Body of pancreas (tissue), 4 donors: ENCODE results near the gene STK39. TPM values are rescaled to one million over a fixed set of nuclear protein-coding genes. Genes with fewer than 3 reads are reported as not detected.

Source experiments
- ATAC-seq: fragments of 150-250 bp; one replicate; pipeline ENCODE4 v1.9.1; 2016
- DNase-seq, 4 donors: peaks; one replicate each; pipeline ENCODE4 v3.0.0-alpha.2; 2019
- H3K27ac ChIP-seq, 4 donors: fragments of 200-600 bp; sonication (generic); 1 replicate in 3 of 4; 2 replicates in 1 of 4; pipeline versions ENCODE4 v1.5.1 to v1.6.1; 2016 to 2019; ENCODE audit warnings: mild to moderate bottlenecking in 1 of 4, mixed read lengths in 1 of 4, moderate library complexity in 1 of 4
- H3K27me3 ChIP-seq, 2 donors: fragments of 200-600 bp; sonication (generic); one replicate each; pipeline ENCODE4 v1.6.0; 2016; ENCODE audit warnings: mild to moderate bottlenecking in 1 of 2
- H3K36me3 ChIP-seq, 2 donors: fragments of 200-600 bp; sonication (generic); replicated peaks in 1 of 2; 2 replicates each; pipeline ENCODE4 v1.5.1; 2016; ENCODE audit warnings: low read depth in 2 of 2; ENCODE audit not compliant: insufficient read depth in 1 of 2
- H3K4me1 ChIP-seq: fragments of 200-600 bp; sonication (generic); one replicate; pipeline ENCODE4 v1.6.0; 2016
- H3K4me3 ChIP-seq, 2 donors: fragments of 200-600 bp; sonication (generic); 1 replicate in 1 of 2; 2 replicates in 1 of 2; pipeline ENCODE4 v1.5.1; 2016 to 2019
- H3K9me3 ChIP-seq, 3 donors: fragments of 200-600 bp; sonication (generic); 1 replicate in 2 of 3; 2 replicates in 1 of 3; pipeline ENCODE4 v1.5.1; 2016
- POLR2A ChIP-seq, 3 donors: fragments of 450-650 bp; IDR thresholded peaks; one replicate each; pipeline ENCODE4 v1.6.1; 2016; ENCODE audit warnings: antibody characterized with exemption in 3 of 3, mild to moderate bottlenecking in 2 of 3
- WGBS, 2 donors: methylation state at CpG; one replicate each; pipeline ENCODE4 v1.1.5; 2017; 5-methylcytosine and 5-hydroxymethylcytosine counted together
- intact Hi-C: fragments of 100-400 bp; cut with DNase I; formaldehyde crosslinking; loops from one replicate; pipeline ENCODE4 v1.15.1; 2023
- total RNA-seq, 2 donors: library from RNA; depleted of rRNA; stranded (reverse); fragments of >200 nt; gene quantifications; one replicate each; pipeline ENCODE4 v1.1.0, GENCODE V29; 2016
- TF ChIP-seq, protein P1 (sequence below), 7 experiments: fragments of 450-650 bp in 4 of 7; fragments of 200-600 bp in 3 of 7; sonication (generic) in 3 of 7; IDR thresholded peaks; one replicate each; pipeline ENCODE4 v1.5.1; 2016 to 2019; ENCODE audit warnings: antibody characterized with exemption in 7 of 7

The STK39 gene
- total RNA-seq, 2 donors from 2014 or later: 12.9 to 15.8 TPM

DNA sequence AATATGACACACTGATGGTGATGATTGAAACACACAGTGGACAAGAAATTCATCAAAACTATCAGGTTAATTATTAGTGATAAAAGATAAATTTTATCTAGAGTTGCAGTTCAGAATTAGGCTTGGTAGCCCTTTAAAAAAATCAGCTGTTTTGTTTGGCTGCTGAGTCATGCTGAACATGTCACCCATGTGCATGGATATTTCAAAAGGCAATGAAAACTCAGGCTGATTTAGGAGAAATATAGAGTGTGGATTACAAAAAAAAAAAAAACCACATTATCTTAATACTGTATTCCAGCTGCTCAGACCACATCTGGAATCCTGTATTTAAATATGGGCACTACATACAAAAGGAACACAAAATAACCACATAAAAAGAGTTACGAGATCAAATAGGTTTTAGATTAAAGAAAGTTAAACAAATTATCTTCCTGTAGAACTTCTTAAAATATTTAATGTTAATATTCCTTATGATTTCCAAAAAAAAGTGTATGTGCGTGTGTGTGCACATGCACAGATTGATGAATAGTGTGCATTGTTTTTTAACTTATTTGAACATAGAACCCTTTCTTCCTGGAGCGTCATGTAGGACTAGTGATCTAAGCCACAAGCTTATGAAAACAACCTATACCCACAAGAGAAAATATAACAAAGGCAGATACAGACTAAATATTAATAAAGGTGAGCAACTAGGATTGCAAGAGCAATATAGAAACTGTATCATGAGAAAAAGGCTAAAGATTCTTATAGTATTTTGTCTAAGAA, 186.2 kb downstream of the STK39 start:
- WGBS, 2 donors: 92 to 93% methylated on average over 3 of the region's 3 CpGs
- Histone ChIP-seq H3K4me1 (no peaks in the 10 kb centered on the region), H3K4me3 (no peak overlapping the region), H3K9me3 (peaks cover 0 to 2% (median 0%) of the 10 kb centered on the region in 3 donors), H3K27ac (no peak overlapping the region), H3K27me3 (no peaks in the 10 kb centered on the region), H3K36me3 (no peaks in the 10 kb centered on the region)
- DNase-seq (no peak), ATAC-seq (peak; percentile 48)
- TF ChIP-seq POLR2A (IDR thresholded peaks at IDR 0.05): no peak
- TF ChIP-seq, protein P1, sequence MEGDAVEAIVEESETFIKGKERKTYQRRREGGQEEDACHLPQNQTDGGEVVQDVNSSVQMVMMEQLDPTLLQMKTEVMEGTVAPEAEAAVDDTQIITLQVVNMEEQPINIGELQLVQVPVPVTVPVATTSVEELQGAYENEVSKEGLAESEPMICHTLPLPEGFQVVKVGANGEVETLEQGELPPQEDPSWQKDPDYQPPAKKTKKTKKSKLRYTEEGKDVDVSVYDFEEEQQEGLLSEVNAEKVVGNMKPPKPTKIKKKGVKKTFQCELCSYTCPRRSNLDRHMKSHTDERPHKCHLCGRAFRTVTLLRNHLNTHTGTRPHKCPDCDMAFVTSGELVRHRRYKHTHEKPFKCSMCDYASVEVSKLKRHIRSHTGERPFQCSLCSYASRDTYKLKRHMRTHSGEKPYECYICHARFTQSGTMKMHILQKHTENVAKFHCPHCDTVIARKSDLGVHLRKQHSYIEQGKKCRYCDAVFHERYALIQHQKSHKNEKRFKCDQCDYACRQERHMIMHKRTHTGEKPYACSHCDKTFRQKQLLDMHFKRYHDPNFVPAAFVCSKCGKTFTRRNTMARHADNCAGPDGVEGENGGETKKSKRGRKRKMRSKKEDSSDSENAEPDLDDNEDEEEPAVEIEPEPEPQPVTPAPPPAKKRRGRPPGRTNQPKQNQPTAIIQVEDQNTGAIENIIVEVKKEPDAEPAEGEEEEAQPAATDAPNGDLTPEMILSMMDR (IDR thresholded peaks at IDR 0.05): no peak
- intact Hi-C loops: no loop called here

DNA sequence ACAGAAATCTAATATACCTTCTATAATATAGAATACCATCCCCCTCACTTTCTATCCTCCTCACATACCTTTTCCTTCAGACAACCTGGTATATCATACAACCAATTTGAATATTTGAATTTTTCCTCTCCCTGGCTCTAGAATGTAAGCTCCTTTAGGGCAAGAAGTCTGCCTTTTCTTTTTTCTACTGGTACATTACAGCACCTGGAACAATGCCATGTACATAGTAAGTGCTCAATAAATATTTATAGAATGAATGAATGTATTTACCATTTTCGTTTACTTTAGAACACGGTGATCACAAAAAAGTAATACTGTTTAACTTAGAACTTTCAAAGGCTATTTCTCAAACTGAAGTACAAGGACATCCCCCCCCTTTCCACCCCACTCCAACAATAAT, 187.6 kb downstream of the STK39 start:
- 48 to 62% methylated on average over 2 of the region's 2 CpGs for WGBS, 2 donors
- H3K4me1 ChIP-seq: no peaks in the 10 kb centered on the region

DNA sequence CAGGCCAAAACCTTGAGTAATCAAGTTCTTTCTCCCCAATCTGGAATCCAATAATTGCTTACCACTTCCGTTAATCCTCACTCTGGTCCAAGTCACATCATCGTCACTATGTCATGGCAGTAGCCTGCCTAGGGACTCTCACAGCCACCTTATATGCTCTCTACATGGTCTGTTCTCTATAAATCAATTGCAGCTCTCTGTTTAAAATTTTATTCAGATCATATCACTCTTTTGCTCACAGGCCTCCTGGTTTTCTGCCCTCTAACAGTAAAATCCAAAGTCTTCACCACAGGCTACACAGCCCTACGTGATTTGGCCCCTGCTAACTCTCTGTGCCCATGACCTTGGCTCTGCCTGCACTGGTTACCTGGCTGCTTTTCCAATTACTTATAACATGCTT, 188.7 kb downstream of the STK39 start:
- WGBS, 2 donors: 86% methylated on average over 3 of the region's 3 CpGs
- Histone ChIP-seq H3K27ac (no peak overlapping the region), H3K36me3 (no peaks in the 10 kb centered on the region), H3K4me3 (no peak overlapping the region), H3K9me3 (peaks cover 0 to 2% (median 0%) of the 10 kb centered on the region in 3 donors), H3K4me1 (no peaks in the 10 kb centered on the region), H3K27me3 (no peaks in the 10 kb centered on the region)
- no peak for DNase-seq
- no peak for ATAC-seq
- intact Hi-C loops: no loop called here
- no peak for TF ChIP-seq POLR2A (IDR thresholded peaks at IDR 0.05)
- TF ChIP-seq, protein P1 (IDR thresholded peaks at IDR 0.05): no peak

More for the DNA sequence above, 187.6 kb downstream of the STK39 start:
- no peak for ATAC-seq
- intact Hi-C loops: no loop called here
- Histone ChIP-seq H3K36me3 (no peaks in the 10 kb centered on the region), H3K27ac (no peak overlapping the region), H3K4me3 (no peak overlapping the region), H3K9me3 (peaks cover 0 to 2% (median 0%) of the 10 kb centered on the region in 3 donors), H3K27me3 (no peaks in the 10 kb centered on the region)
- TF ChIP-seq POLR2A (IDR thresholded peaks at IDR 0.05): no peak
- TF ChIP-seq, protein P1 (IDR thresholded peaks at IDR 0.05): no peak
- DNase-seq: no peak

DNA sequence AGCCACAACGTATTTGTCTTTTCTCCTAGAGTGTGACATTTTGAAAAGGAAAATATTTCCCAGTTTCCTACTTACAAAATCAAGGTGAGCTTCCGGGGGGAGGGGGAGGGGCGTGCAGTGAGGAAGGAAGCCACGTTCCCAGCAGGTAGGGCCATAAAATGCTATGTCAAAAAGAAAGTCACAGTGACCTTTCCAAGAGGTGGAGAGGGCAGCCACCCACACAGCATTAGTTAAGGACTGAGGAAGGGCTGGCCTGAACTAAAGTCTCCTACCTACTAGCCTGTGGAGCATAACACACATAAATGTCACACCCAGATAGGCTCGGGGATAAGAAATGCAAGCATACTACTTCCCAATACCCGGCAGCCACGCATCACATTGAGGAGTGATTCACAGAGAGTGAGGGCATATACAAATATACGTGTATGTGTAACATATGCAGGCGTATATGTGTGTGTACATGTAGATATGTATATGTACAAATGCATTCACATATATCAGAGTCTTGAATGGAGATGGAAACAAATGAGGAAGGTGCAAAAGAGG, 191.1 kb downstream of the STK39 start:
- Histone ChIP-seq H3K9me3 (peaks cover 0 to 2% (median 0%) of the 10 kb centered on the region in 3 donors), H3K36me3 (no peaks in the 10 kb centered on the region), H3K27ac (no peak overlapping the region), H3K4me3 (no peak overlapping the region), H3K27me3 (no peaks in the 10 kb centered on the region), H3K4me1 (no peaks in the 10 kb centered on the region)
- no peak for DNase-seq
- no peak for TF ChIP-seq POLR2A (IDR thresholded peaks at IDR 0.05)
- TF ChIP-seq, protein P1 (IDR thresholded peaks at IDR 0.05): no peak
- ATAC-seq: no peak
- 81 to 85% methylated on average over 9 of the region's 9 CpGs for WGBS, 2 donors
- intact Hi-C loops: no loop called here
